ENCODE results near the gene SLC2A1. TPM values are rescaled to one million over a fixed set of nuclear protein-coding genes. Genes with fewer than 3 reads are reported as not detected.
A peak's percentile ranks its signal among the peaks of the same experiment; 100 is the strongest.

The SLC2A1 gene
- total and polyA plus RNA-seq, 9 of the 15 experiments (the other 6 are each of a cell fraction or from before 2014, with no cell fraction given) = 12.6 to 153 (median 48.0) TPM

DNA sequence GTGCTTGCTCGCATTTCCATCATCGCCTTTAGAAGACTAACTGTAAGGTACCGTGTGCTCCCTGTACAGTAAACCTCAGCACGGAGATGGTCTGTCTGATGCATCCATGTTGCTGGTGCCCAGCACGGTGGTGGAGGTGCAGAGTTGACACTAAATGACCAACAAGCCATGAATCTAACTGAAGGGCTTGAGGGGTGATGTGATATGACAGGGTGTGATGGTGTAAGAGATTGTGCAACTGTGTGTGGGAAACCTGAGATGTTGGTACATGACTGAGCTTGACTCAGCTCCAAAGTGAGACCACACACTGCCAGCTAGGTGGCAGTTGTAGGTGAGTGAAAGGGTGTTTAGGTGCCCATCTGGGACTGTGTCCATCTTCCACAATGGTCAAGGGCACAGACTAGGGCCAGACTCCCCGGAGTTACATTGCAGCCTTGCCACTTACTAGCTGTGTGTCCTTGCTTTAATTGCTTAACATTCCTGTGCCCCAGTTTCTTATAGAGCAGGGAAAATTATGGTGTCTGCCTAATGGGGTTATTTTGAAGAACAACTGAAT is 21.4 kb downstream of the SLC2A1 start (continued):
- TF ChIP-seq, protein P1, sequence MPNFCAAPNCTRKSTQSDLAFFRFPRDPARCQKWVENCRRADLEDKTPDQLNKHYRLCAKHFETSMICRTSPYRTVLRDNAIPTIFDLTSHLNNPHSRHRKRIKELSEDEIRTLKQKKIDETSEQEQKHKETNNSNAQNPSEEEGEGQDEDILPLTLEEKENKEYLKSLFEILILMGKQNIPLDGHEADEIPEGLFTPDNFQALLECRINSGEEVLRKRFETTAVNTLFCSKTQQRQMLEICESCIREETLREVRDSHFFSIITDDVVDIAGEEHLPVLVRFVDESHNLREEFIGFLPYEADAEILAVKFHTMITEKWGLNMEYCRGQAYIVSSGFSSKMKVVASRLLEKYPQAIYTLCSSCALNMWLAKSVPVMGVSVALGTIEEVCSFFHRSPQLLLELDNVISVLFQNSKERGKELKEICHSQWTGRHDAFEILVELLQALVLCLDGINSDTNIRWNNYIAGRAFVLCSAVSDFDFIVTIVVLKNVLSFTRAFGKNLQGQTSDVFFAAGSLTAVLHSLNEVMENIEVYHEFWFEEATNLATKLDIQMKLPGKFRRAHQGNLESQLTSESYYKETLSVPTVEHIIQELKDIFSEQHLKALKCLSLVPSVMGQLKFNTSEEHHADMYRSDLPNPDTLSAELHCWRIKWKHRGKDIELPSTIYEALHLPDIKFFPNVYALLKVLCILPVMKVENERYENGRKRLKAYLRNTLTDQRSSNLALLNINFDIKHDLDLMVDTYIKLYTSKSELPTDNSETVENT (CRISPR knock-in tag; IDR thresholded peaks at IDR 0.05) = no peak
- TF ChIP-seq SP1 (CRISPR knock-in tag; IDR thresholded peaks at IDR 0.05) (no peak; the same call in none of the 2 replicates), NFE2L1 (tag; IDR thresholded peaks at IDR 0.05; ENCODE audit: borderline replicate concordance, low read depth) (no peak), NRF1 (conservative IDR thresholded peaks at IDR 0.05 in 1 of 2, IDR thresholded peaks at IDR 0.05 in 1 of 2) (no peak), HDAC2 (IDR thresholded peaks at IDR 0.05) (peak; percentile 23; the same call in 1 of the 2 replicates), SUPT5H (IDR thresholded peaks at IDR 0.05) (no peak), RFX7 (CRISPR knock-in tag; IDR thresholded peaks at IDR 0.05) (no peak), RBFOX2 (IDR thresholded peaks at IDR 0.05; ENCODE audit: low read depth, low read length) (no peak), ZNF785 (CRISPR knock-in tag; IDR thresholded peaks at IDR 0.05) (no peak), RFX1 (IDR thresholded peaks at IDR 0.05) (no peak), SPI1 (IDR thresholded peaks at IDR 0.05; ENCODE audit: borderline replicate concordance, low read depth, low read length) (no peak), NCOA1 (IDR thresholded peaks at IDR 0.05; ENCODE audit: low read depth) (no peak), ZNF217 (CRISPR knock-in tag; IDR thresholded peaks at IDR 0.05) (no peak), BRF1 (IDR thresholded peaks at IDR 0.05; ENCODE audit: borderline replicate concordance, extremely low read depth, insufficient read length) (no peak)
- TF ChIP-seq, protein P2, sequence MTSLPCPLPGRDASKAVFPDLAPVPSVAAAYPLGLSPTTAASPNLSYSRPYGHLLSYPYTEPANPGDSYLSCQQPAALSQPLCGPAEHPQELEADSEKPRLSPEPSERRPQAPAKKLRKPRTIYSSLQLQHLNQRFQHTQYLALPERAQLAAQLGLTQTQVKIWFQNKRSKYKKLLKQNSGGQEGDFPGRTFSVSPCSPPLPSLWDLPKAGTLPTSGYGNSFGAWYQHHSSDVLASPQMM (CRISPR knock-in tag; IDR thresholded peaks at IDR 0.05) = no peak
- TF ChIP-seq, protein P3, sequence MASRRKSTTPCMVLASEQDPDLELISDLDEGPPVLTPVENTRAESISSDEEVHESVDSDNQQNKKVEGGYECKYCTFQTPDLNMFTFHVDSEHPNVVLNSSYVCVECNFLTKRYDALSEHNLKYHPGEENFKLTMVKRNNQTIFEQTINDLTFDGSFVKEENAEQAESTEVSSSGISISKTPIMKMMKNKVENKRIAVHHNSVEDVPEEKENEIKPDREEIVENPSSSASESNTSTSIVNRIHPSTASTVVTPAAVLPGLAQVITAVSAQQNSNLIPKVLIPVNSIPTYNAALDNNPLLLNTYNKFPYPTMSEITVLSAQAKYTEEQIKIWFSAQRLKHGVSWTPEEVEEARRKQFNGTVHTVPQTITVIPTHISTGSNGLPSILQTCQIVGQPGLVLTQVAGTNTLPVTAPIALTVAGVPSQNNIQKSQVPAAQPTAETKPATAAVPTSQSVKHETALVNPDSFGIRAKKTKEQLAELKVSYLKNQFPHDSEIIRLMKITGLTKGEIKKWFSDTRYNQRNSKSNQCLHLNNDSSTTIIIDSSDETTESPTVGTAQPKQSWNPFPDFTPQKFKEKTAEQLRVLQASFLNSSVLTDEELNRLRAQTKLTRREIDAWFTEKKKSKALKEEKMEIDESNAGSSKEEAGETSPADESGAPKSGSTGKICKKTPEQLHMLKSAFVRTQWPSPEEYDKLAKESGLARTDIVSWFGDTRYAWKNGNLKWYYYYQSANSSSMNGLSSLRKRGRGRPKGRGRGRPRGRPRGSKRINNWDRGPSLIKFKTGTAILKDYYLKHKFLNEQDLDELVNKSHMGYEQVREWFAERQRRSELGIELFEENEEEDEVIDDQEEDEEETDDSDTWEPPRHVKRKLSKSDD (conservative IDR thresholded peaks at IDR 0.05; ENCODE audit: low read length) = no peak
- TF ChIP-seq, protein P4, sequence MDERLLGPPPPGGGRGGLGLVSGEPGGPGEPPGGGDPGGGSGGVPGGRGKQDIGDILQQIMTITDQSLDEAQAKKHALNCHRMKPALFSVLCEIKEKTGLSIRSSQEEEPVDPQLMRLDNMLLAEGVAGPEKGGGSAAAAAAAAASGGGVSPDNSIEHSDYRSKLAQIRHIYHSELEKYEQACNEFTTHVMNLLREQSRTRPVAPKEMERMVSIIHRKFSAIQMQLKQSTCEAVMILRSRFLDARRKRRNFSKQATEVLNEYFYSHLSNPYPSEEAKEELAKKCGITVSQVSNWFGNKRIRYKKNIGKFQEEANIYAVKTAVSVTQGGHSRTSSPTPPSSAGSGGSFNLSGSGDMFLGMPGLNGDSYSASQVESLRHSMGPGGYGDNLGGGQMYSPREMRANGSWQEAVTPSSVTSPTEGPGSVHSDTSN (CRISPR knock-in tag; IDR thresholded peaks at IDR 0.05; ENCODE audit: low read depth) = no peak
- TF ChIP-seq, protein P4 (tag; conservative IDR thresholded peaks at IDR 0.05; ENCODE audit: low read depth) = peak; percentile 51
- TF ChIP-seq, protein P5, sequence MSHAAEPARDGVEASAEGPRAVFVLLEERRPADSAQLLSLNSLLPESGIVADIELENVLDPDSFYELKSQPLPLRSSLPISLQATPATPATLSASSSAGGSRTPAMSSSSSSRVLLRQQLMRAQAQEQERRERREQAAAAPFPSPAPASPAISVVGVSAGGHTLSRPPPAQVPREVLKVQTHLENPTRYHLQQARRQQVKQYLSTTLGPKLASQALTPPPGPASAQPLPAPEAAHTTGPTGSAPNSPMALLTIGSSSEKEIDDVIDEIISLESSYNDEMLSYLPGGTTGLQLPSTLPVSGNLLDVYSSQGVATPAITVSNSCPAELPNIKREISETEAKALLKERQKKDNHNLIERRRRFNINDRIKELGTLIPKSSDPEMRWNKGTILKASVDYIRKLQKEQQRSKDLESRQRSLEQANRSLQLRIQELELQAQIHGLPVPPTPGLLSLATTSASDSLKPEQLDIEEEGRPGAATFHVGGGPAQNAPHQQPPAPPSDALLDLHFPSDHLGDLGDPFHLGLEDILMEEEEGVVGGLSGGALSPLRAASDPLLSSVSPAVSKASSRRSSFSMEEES (CRISPR knock-in tag; IDR thresholded peaks at IDR 0.05) = no peak
